ENCODE data around the gene ARHGAP22. TPM values are rescaled to one million over a fixed set of nuclear protein-coding genes. Genes with fewer than 3 reads are reported as not detected.

ARHGAP22 gene
- total RNA-seq, 4 donors from 2014 or later = 0.26 to 3.6 (median 3.0) TPM; not detected in 1

GRCh38 chr10:48568131-48568530 is 36.7 kb downstream of the ARHGAP22 start:
- no peak for DNase-seq
- H3K9me3 ChIP-seq = no peaks in the 10 kb centered on the region
- no peaks in the 10 kb centered on the region for H3K36me3 ChIP-seq
- H3K27ac ChIP-seq = no peak overlapping the region
- no peaks in the 10 kb centered on the region for H3K4me1 ChIP-seq
- no peaks in the 10 kb centered on the region for H3K27me3 ChIP-seq
- TF ChIP-seq POLR2A (IDR thresholded peaks at IDR 0.05) = no peak
- no peak for TF ChIP-seq CTCF (IDR thresholded peaks at IDR 0.05)
- intact Hi-C loops (cut with DNase I; ENCODE audit: low total_unique reads) = no loop called here
- no peak overlapping the region for H3K4me3 ChIP-seq

GRCh38 chr10:48567346-48567745 is 37.5 kb downstream of the ARHGAP22 start:
- TF ChIP-seq POLR2A (IDR thresholded peaks at IDR 0.05) (no peak), CTCF (IDR thresholded peaks at IDR 0.05) (no peak)
- no peak overlapping the region for H3K4me3 ChIP-seq
- no peaks in the 10 kb centered on the region for H3K36me3 ChIP-seq
- H3K27ac ChIP-seq = no peak overlapping the region
- intact Hi-C loops (cut with DNase I; ENCODE audit: low total_unique reads) = no loop called here
- H3K9me3 ChIP-seq = no peaks in the 10 kb centered on the region
- no peaks in the 10 kb centered on the region for H3K27me3 ChIP-seq
- no peak for DNase-seq
- H3K4me1 ChIP-seq = no peaks in the 10 kb centered on the region

DNA sequence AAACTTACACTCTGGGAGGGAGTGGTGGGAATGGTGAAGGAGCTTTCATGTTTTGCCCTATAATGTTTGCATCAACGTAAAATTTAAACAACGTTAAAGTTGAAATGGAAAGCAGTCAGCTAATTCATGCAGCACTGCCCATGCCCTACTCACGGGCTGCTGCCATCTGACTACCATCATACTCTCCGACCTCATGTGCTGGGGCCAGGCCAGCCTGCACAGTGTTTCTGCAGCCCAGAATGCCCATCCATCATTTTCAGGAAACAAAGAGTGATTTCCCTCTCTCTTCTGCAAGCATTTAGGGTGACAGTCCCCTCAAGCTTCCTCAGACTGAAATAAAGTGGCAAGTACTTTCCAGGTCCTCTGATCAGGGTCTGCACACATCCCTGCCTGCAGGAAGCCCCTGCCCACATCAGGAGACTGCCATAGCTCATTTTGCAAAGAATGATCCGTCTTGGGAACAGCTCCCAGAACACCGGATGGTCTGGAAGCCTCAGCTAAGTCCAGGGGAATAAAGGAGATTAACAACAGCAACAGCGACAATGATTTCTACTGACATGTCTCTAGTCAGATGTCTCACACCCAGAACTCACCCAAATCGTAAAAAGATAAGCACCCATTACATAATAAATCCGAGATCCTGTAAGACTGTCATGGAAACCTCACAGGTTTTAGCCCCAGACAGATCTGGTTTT is 40.3 kb downstream of the ARHGAP22 start:
- Histone ChIP-seq H3K27me3 (no peaks in the 10 kb centered on the region), H3K4me1 (no peaks in the 10 kb centered on the region), H3K4me3 (no peak overlapping the region), H3K27ac (no peak overlapping the region), H3K9me3 (no peaks in the 10 kb centered on the region), H3K36me3 (no peaks in the 10 kb centered on the region)
- no peak for TF ChIP-seq POLR2A (IDR thresholded peaks at IDR 0.05)
- no peak for TF ChIP-seq CTCF (IDR thresholded peaks at IDR 0.05)
- DNase-seq = no peak
- intact Hi-C loops (cut with DNase I; ENCODE audit: low total_unique reads) = no loop called here

DNA sequence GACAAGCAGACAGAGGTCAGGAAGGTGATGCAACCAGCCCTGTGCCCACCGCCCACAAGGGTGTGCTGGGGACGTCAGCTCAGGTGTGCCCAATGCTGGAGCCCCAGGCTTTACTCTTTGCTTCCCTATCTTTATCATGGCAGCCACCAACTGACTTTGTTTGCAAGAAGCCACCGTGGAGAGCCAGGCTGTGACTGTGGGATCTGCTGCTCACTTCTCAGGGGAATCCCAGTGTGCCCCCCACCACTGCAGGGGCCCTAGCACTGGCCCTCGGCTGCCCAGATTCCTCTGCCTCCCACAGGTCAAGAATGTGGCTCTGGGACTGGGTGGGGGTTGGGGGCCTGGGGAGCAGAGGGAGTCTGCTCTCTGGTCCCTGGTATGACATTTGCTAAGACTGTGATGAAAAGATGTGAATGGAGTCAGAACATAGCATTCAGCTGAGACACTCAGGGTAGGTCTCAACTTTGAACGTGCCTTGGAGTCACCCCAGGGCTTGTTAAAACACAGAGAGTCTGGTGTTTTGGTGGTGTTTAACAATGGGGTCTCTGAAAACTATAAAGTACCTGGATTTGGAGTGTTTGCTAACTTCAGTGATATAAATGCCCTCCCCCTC is 47.3 kb downstream of the ARHGAP22 start:
- no peaks in the 10 kb centered on the region for H3K27me3 ChIP-seq
- no peak overlapping the region for H3K27ac ChIP-seq
- intact Hi-C loops (cut with DNase I; ENCODE audit: low total_unique reads) = no loop called here
- DNase-seq = no peak
- no peaks in the 10 kb centered on the region for H3K36me3 ChIP-seq
- no peak overlapping the region for H3K4me3 ChIP-seq
- H3K9me3 ChIP-seq = no peaks in the 10 kb centered on the region
- no peak for TF ChIP-seq POLR2A (IDR thresholded peaks at IDR 0.05)
- TF ChIP-seq CTCF (IDR thresholded peaks at IDR 0.05) = no peak
- H3K4me1 ChIP-seq = no peaks in the 10 kb centered on the region

GRCh38 chr10:48556713-48557112 is 48.2 kb downstream of the ARHGAP22 start:
- Histone ChIP-seq H3K4me3 (no peak overlapping the region), H3K9me3 (no peaks in the 10 kb centered on the region), H3K27me3 (no peaks in the 10 kb centered on the region), H3K36me3 (no peaks in the 10 kb centered on the region), H3K27ac (no peak overlapping the region), H3K4me1 (no peaks in the 10 kb centered on the region)
- intact Hi-C loops (cut with DNase I; ENCODE audit: low total_unique reads) = no loop called here
- TF ChIP-seq CTCF (IDR thresholded peaks at IDR 0.05) = no peak
- no peak for TF ChIP-seq POLR2A (IDR thresholded peaks at IDR 0.05)
- DNase-seq = no peak
